Measurements from ENCODE around the gene ZIC3.

ZIC3 gene

GRCh38 chrX:137573324-137574101, 7.6 kb downstream of the ZIC3 start:
- Mint-ChIP-seq H3K9me3 (peaks cover 17% of the 10 kb centered on the region), H3K4me1 (peaks cover 74% of the 10 kb centered on the region), H3K4me3 (peak overlapping the region; percentile 76), H3K27me3 (ENCODE audit: low read depth, poor library complexity) (peaks cover 9% of the 10 kb centered on the region), H3K27ac (peak overlapping the region; percentile 87), H3K36me3 (ENCODE audit: low read depth) (no peaks in the 10 kb centered on the region)
- peak; percentile 64 for DNase-seq
- TF ChIP-seq CTCF (IDR thresholded peaks at IDR 0.05), result no peak

- H3K4me3 Mint-ChIP-seq, result peak overlapping the region; percentile 83
- no peak for TF ChIP-seq CTCF (IDR thresholded peaks at IDR 0.05)
- peaks cover 77% of the 10 kb centered on the region for H3K4me1 Mint-ChIP-seq
Observed at GRCh38 chrX:137574102-137574783, 8.3 kb downstream of the ZIC3 start.

GRCh38 chrX:137574784-137575293, 8.9 kb downstream of the ZIC3 start:
- H3K9me3 Mint-ChIP-seq, result peaks cover 14% of the 10 kb centered on the region
- no peak for DNase-seq
- H3K4me1 Mint-ChIP-seq, result peaks cover 74% of the 10 kb centered on the region
- no peak for TF ChIP-seq CTCF (IDR thresholded peaks at IDR 0.05)
- H3K27me3 Mint-ChIP-seq (ENCODE audit: low read depth, poor library complexity), result peaks cover 2% of the 10 kb centered on the region
- H3K27ac Mint-ChIP-seq, result peak overlapping the region; percentile 93
- H3K36me3 Mint-ChIP-seq (ENCODE audit: low read depth), result no peaks in the 10 kb centered on the region
- H3K4me3 Mint-ChIP-seq, result peak overlapping the region; percentile 83

More at GRCh38 chrX:137574102-137574783, 8.3 kb downstream of the ZIC3 start:
- DNase-seq, result peak; percentile 57
- Mint-ChIP-seq H3K9me3 (peaks cover 17% of the 10 kb centered on the region), H3K27me3 (ENCODE audit: low read depth, poor library complexity) (peaks cover 7% of the 10 kb centered on the region), H3K27ac (peak overlapping the region; percentile 93), H3K36me3 (ENCODE audit: low read depth) (no peaks in the 10 kb centered on the region)

GRCh38 chrX:137575596-137576255, 9.8 kb downstream of the ZIC3 start:
- no peaks in the 10 kb centered on the region for H3K36me3 Mint-ChIP-seq (ENCODE audit: low read depth)

GRCh38 chrX:137587151-137587550, 21.2 kb downstream of the ZIC3 start:
- no peak overlapping the region for H3K27ac Mint-ChIP-seq
- H3K9me3 Mint-ChIP-seq, result peaks cover 32% of the 10 kb centered on the region
- no peak overlapping the region for H3K4me3 Mint-ChIP-seq
- no peak for TF ChIP-seq CTCF (IDR thresholded peaks at IDR 0.05)
- H3K4me1 Mint-ChIP-seq, result no peaks in the 10 kb centered on the region
- no peak for DNase-seq
- H3K36me3 Mint-ChIP-seq (ENCODE audit: low read depth), result no peaks in the 10 kb centered on the region
- no peaks in the 10 kb centered on the region for H3K27me3 Mint-ChIP-seq (ENCODE audit: low read depth, poor library complexity)

More at GRCh38 chrX:137575596-137576255, 9.8 kb downstream of the ZIC3 start:
- Mint-ChIP-seq H3K27me3 (ENCODE audit: low read depth, poor library complexity) (no peaks in the 10 kb centered on the region), H3K4me3 (peak overlapping the region; percentile 83), H3K27ac (no peak overlapping the region), H3K4me1 (peaks cover 65% of the 10 kb centered on the region), H3K9me3 (peaks cover 13% of the 10 kb centered on the region)
- no peak for DNase-seq
- TF ChIP-seq CTCF (IDR thresholded peaks at IDR 0.05), result no peak

Measured in nephron progenitor cell (in vitro differentiated cells).